B cell (primary cell): ENCODE results near the gene CDH2. TPM values are rescaled to one million over a fixed set of nuclear protein-coding genes. Genes with fewer than 3 reads are reported as not detected.

Experiments
- ATAC-seq: fragments of 200-7000 bp; cut with Tn5 transposase; one replicate; pipeline ENCODE4 v1.10.0; 2021; ENCODE audit warnings: low read depth, mild to moderate bottlenecking, moderate number of reproducible peaks, moderate library complexity
- CTCF ChIA-PET: fragments of 350-600 bp; sonication (Branson Sonifier 250); formaldehyde crosslinking; loops from one replicate; lab custom pipeline; 2021; ENCODE audit warnings: antibody characterized with exemption, inconsistent platforms; lab: Charles Lee
- POLR2A ChIA-PET: fragments of 350-600 bp; sonication (Branson Sonifier 250); formaldehyde crosslinking; loops from one replicate; lab custom pipeline; 2021; ENCODE audit warnings: antibody characterized with exemption; lab: Charles Lee
- DNase-seq: peaks from one replicate; pipeline ENCODE4 v3.0.0; 2013
- H2AFZ ChIP-seq: 2 replicates; pipeline ENCODE4 v1.6.1; 2012; ENCODE audit warnings: mild to moderate bottlenecking, low read depth, low read length; ENCODE audit not compliant: insufficient read depth, poor library complexity, severe bottlenecking
- H3K27ac ChIP-seq, 2 donors: 1 replicate in 1 of 2; 2 replicates in 1 of 2; pipeline ENCODE4 v1.5.1; 2012 to 2013; ENCODE audit warnings: low read length in 2 of 2, mild to moderate bottlenecking in 2 of 2, moderate library complexity in 1 of 2
- H3K27me3 ChIP-seq, 4 experiments: fragments of 200-600 bp in 1 of 4; sonication (generic) in 1 of 4; replicated peaks in 1 of 4; 1 replicate in 2 of 4; 2 replicates in 2 of 4; pipeline versions ENCODE4 v1.6.1 to v1.7.0; 2013 to 2016; ENCODE audit warnings: low read length in 3 of 4, mild to moderate bottlenecking in 2 of 4, mixed read lengths in 1 of 4, moderate library complexity in 1 of 4; ENCODE audit not compliant: insufficient read depth in 4 of 4, control insufficient read depth in 3 of 4; ENCODE audit errors: control extremely low read depth in 1 of 4
- H3K36me3 ChIP-seq, 2 experiments: replicated peaks in 1 of 2; 1 replicate in 1 of 2; 2 replicates in 1 of 2; pipeline versions ENCODE4 v1.6.1 to v1.7.1; 2013; ENCODE audit warnings: low read length in 1 of 2; ENCODE audit not compliant: insufficient read depth in 2 of 2, control insufficient read depth in 1 of 2; ENCODE audit errors: control extremely low read depth in 1 of 2, extremely low read depth in 1 of 2
- H3K4me1 ChIP-seq, 2 donors: fragments of 200-600 bp in 1 of 2; sonication (generic) in 1 of 2; 1 replicate in 1 of 2; 2 replicates in 1 of 2; pipeline versions ENCODE4 v1.5.1 to v1.6.1; 2013 to 2017; ENCODE audit warnings: low read length in 2 of 2; ENCODE audit not compliant: control insufficient read depth in 2 of 2, insufficient read depth in 2 of 2
- H3K4me2 ChIP-seq: replicated peaks from 2 replicates; pipeline ENCODE3; 2012; ENCODE audit warnings: mild to moderate bottlenecking, low read depth, low read length; ENCODE audit not compliant: poor library complexity, severe bottlenecking
- H3K4me3 ChIP-seq, 5 experiments: fragments of 200-600 bp in 1 of 5; sonication (generic) in 1 of 5; 1 replicate in 3 of 5; 2 replicates in 2 of 5; pipeline versions ENCODE4 v1.5.1 to v1.7.0; 2011 to 2016; ENCODE audit warnings: low read length in 4 of 5, mild to moderate bottlenecking in 4 of 5, low read depth in 2 of 5, control low read depth in 1 of 5, moderate library complexity in 1 of 5; ENCODE audit not compliant: insufficient read depth in 1 of 5; ENCODE audit errors: control extremely low read depth in 1 of 5, extremely low read depth in 1 of 5
- H3K79me2 ChIP-seq: fragments of 200-600 bp; sonication (generic); one replicate; pipeline ENCODE4 v1.6.0; 2016; ENCODE audit warnings: low read length; ENCODE audit not compliant: control insufficient read depth, insufficient read depth
- H3K9ac ChIP-seq: fragments of 200-600 bp; sonication (generic); 2 replicates; pipeline ENCODE4 v1.6.1; 2017; ENCODE audit warnings: mild to moderate bottlenecking, low read length, moderate library complexity
- H3K9me3 ChIP-seq, 3 donors: one replicate each; pipeline versions ENCODE4 v1.6.1 to v1.7.1; 2013; ENCODE audit warnings: low read length in 2 of 3; ENCODE audit not compliant: control insufficient read depth in 2 of 3, insufficient read depth in 1 of 3; ENCODE audit errors: control extremely low read depth in 1 of 3
- H4K20me1 ChIP-seq: 2 replicates; pipeline ENCODE4 v1.6.0; 2012; ENCODE audit warnings: mild to moderate bottlenecking, low read length; ENCODE audit not compliant: insufficient read depth, control insufficient read depth, poor library complexity, severe bottlenecking
- H3K27ac Mint-ChIP-seq: one replicate; pipeline ENCODE4 v1.8.0; 2021; ENCODE audit warnings: mixed read lengths
- H3K27me3 Mint-ChIP-seq: one replicate; pipeline ENCODE4 v1.8.0; 2021; ENCODE audit warnings: mixed read lengths
- H3K4me1 Mint-ChIP-seq: one replicate; pipeline ENCODE4 v1.8.0; 2021; ENCODE audit warnings: mixed read lengths
- H3K4me3 Mint-ChIP-seq: one replicate; pipeline ENCODE4 v1.8.0; 2021; ENCODE audit warnings: mixed read lengths
- H3K9me3 Mint-ChIP-seq: one replicate; pipeline ENCODE4 v1.8.0; 2022; ENCODE audit warnings: mixed read lengths; ENCODE audit not compliant: insufficient read depth
- EZH2 ChIP-seq: IDR thresholded peaks from 2 replicates; pipeline ENCODE4 v1.6.1; 2012; ENCODE audit warnings: borderline replicate concordance, low read depth, mild to moderate bottlenecking, moderate library complexity, low read length; ENCODE audit not compliant: insufficient read depth, poor library complexity, severe bottlenecking
- WGBS: methylation state at CpG from one replicate; pipeline ENCODE4 v1.1.5; 2013; ENCODE audit warnings: missing lambda C conversion rate; ENCODE audit not compliant: insufficient coverage; 5-methylcytosine and 5-hydroxymethylcytosine counted together
- intact Hi-C: fragments of 100-400 bp; cut with micrococcal nuclease; formaldehyde crosslinking; loops from one replicate; pipeline ENCODE4 v1.10.0; 2022
- polyA plus RNA-seq: library from polyadenylated mRNA; depleted of rRNA; stranded (reverse); fragments of >200 nt; gene quantifications from 2 replicates; pipeline ENCODE4 v1.2.3, GENCODE V29; 2012
- total RNA-seq, 2 donors: library from RNA; stranded (reverse); fragments of 120-200 nt in 1 of 2; gene quantifications; 1 replicate in 1 of 2; 2 replicates in 1 of 2; pipeline versions ENCODE4 v1.2.3 to v1.2.4, GENCODE V29; 2013 to 2022
- TF ChIP-seq, protein P1 (sequence below): fragments of 200-600 bp; IDR thresholded peaks from one replicate; pipeline ENCODE4 v1.8.0; 2022; ENCODE audit warnings: antibody characterized with exemption, mild to moderate bottlenecking

Gene CDH2
- total and polyA plus RNA-seq, 2 donors (not counting 1 experiment from before 2014, with no cell fraction given): not detected

DNA sequence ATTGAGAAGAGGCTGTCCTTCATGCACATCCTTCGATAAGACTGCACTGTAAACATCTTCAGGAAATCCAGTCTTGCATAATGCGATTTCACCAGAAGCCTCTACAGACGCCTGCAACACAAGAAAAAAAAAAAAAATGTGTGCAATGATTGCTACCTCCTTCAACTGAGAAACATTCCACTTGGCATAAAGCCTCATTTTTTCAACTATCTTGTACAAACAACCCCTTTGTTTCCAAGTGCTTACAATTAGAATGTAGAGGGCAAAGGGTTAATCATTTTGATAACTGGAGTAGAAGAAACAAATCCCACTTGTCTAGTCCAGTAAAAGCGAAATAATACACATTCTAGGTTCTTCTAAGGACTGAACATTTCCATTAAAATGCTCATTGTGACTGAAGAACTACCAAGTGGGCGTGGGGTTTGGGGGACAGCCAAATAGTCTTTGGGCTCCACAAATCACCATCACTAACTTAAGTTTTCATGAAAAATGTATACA is 29.2 kb downstream of the CDH2 start:
- Histone ChIP-seq H4K20me1 (no peaks in the 10 kb centered on the region), H3K27me3 (no peaks in the 10 kb centered on the region), H3K79me2 (no peaks in the 10 kb centered on the region), H3K4me2 (no peak overlapping the region), H3K4me3 (no peak overlapping the region), H3K9ac (no peak overlapping the region), H3K36me3 (no peaks in the 10 kb centered on the region), H3K9me3 (no peaks in the 10 kb centered on the region), H3K27ac (no peak overlapping the region), H3K4me1 (no peaks in the 10 kb centered on the region), H2AFZ (no peak overlapping the region)
- CTCF ChIA-PET: no interaction called here
- no peaks in the 10 kb centered on the region for H3K9me3 Mint-ChIP-seq
- 20% methylated on average over 1 of the region's 5 CpGs for WGBS
- H3K27me3 Mint-ChIP-seq: no peaks in the 10 kb centered on the region
- no peak for DNase-seq
- no peak overlapping the region for H3K4me3 Mint-ChIP-seq
- intact Hi-C loops: no loop called here
- no peak overlapping the region for H3K27ac Mint-ChIP-seq
- H3K4me1 Mint-ChIP-seq: no peaks in the 10 kb centered on the region
- POLR2A ChIA-PET: no interaction called here
- no peak for TF ChIP-seq EZH2
- TF ChIP-seq, protein P1, sequence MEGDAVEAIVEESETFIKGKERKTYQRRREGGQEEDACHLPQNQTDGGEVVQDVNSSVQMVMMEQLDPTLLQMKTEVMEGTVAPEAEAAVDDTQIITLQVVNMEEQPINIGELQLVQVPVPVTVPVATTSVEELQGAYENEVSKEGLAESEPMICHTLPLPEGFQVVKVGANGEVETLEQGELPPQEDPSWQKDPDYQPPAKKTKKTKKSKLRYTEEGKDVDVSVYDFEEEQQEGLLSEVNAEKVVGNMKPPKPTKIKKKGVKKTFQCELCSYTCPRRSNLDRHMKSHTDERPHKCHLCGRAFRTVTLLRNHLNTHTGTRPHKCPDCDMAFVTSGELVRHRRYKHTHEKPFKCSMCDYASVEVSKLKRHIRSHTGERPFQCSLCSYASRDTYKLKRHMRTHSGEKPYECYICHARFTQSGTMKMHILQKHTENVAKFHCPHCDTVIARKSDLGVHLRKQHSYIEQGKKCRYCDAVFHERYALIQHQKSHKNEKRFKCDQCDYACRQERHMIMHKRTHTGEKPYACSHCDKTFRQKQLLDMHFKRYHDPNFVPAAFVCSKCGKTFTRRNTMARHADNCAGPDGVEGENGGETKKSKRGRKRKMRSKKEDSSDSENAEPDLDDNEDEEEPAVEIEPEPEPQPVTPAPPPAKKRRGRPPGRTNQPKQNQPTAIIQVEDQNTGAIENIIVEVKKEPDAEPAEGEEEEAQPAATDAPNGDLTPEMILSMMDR: no peak
- no peak for ATAC-seq

DNA sequence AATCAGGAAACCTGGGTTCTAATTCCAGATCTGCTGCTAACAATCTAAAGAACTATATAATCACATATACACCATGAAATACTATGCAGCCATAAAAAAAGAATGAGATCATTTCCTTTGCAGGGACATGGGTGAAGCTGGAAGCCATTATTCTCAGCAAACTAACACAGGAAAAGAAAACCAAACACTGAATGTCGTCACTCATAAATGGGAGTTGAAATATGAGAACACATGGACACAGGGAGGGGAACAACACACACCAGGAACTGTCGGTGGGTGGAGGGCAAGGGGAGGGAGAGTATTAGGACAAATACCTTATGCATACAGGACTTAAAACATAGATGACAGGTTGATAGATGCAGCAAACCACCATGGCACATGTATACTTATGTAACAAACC is 33.2 kb downstream of the CDH2 start:
- no peaks in the 10 kb centered on the region for H4K20me1 ChIP-seq
- H3K27me3 ChIP-seq: no peaks in the 10 kb centered on the region
- DNase-seq: no peak
- no peak overlapping the region for H3K4me3 ChIP-seq
- no CpG with 5 or more reads among the region's 2 CpGs for WGBS
- intact Hi-C loops: no loop called here
- H3K9me3 Mint-ChIP-seq: no peaks in the 10 kb centered on the region
- no peak for ATAC-seq
- H3K36me3 ChIP-seq: no peaks in the 10 kb centered on the region
- no peaks in the 10 kb centered on the region for H3K4me1 Mint-ChIP-seq
- CTCF ChIA-PET: no interaction called here
- no peaks in the 10 kb centered on the region for H3K9me3 ChIP-seq
- H3K4me1 ChIP-seq: no peaks in the 10 kb centered on the region
- no peak for TF ChIP-seq EZH2
- TF ChIP-seq, protein P1: no peak
- H3K9ac ChIP-seq: no peak overlapping the region
- no peaks in the 10 kb centered on the region for H3K79me2 ChIP-seq
- no peak overlapping the region for H3K27ac ChIP-seq
- no peaks in the 10 kb centered on the region for H3K27me3 Mint-ChIP-seq
- POLR2A ChIA-PET: no interaction called here
- H3K4me2 ChIP-seq: no peak overlapping the region
- H2AFZ ChIP-seq: no peak overlapping the region
- no peak overlapping the region for H3K27ac Mint-ChIP-seq
- H3K4me3 Mint-ChIP-seq: no peak overlapping the region
